HAP-1 (cell line): ENCODE results near the gene CCK.

Experiments
- DNase-seq, 2 experiments: peaks; one replicate each; pipeline ENCODE4 v3.0.0-alpha.2; 2016 to 2020; ENCODE audit warnings: low spot score in 2 of 2
- H3K27me3 ChIP-seq: fragments of 250-450 bp; sonication (Bioruptor Pico); 2 replicates; pipeline ENCODE4 v1.5.1; 2020; ENCODE audit warnings: low read depth, mild to moderate bottlenecking, moderate library complexity
- H3K36me3 ChIP-seq: fragments of 250-450 bp; sonication (Bioruptor Pico); replicated peaks from 2 replicates; pipeline ENCODE4 v1.5.1; 2020; ENCODE audit warnings: mild to moderate bottlenecking
- H3K4me1 ChIP-seq: fragments of 250-450 bp; sonication (Bioruptor Pico); 2 replicates; pipeline ENCODE4 v1.5.1; 2020; ENCODE audit warnings: mild to moderate bottlenecking
- H3K4me3 ChIP-seq: fragments of 250-450 bp; sonication (Bioruptor Pico); 2 replicates; pipeline ENCODE4 v1.5.1; 2020; ENCODE audit warnings: mild to moderate bottlenecking, moderate library complexity
- H3K9me3 ChIP-seq: fragments of 250-450 bp; sonication (Bioruptor Pico); 2 replicates; pipeline ENCODE4 v1.5.1; 2020; ENCODE audit warnings: mild to moderate bottlenecking, moderate library complexity
- in situ Hi-C: fragments of 300-500 bp; cut with MboI; formaldehyde crosslinking; loops from 3 replicates; pipeline ENCODE4 v1.14.3; 2020; ENCODE audit warnings: low sequenced_read_pairs, inconsistent platforms, mixed read lengths

Gene CCK

GRCh38 chr3:42262525-42262924 is 3.5 kb downstream of the CCK start:
- H3K4me3 ChIP-seq, result no peak overlapping the region
- H3K9me3 ChIP-seq, result no peaks in the 10 kb centered on the region
- H3K27me3 ChIP-seq, result peaks cover 57% of the 10 kb centered on the region
- no peak for DNase-seq
- in situ Hi-C loops, result no loop called here
- no peaks in the 10 kb centered on the region for H3K4me1 ChIP-seq
- H3K36me3 ChIP-seq, result no peaks in the 10 kb centered on the region

DNA sequence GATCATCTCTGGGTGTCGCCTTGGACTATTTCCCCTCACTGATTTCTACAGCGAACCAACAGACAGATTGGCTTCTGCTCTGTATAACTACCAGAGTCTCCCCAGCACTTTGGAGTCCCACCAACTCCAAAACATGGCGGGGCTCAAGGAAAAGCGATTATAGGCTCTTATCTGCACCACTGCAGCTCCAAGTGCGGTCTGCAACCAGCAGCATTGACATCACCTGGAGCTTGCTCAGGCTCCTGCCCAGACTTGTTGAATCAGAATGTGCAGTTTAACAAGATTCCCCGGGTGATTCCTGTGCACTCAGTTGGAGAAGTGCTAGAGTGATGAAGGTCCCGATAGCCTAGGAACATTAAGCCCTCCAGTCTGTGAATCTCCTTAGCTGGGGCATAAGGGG is 9.0 kb downstream of the CCK start:
- DNase-seq, result no peak
- H3K4me3 ChIP-seq, result no peak overlapping the region
- in situ Hi-C loops, result no loop called here
- no peaks in the 10 kb centered on the region for H3K36me3 ChIP-seq
- H3K9me3 ChIP-seq, result no peaks in the 10 kb centered on the region
- H3K27me3 ChIP-seq, result peaks cover 49% of the 10 kb centered on the region
- H3K4me1 ChIP-seq, result no peaks in the 10 kb centered on the region

DNA sequence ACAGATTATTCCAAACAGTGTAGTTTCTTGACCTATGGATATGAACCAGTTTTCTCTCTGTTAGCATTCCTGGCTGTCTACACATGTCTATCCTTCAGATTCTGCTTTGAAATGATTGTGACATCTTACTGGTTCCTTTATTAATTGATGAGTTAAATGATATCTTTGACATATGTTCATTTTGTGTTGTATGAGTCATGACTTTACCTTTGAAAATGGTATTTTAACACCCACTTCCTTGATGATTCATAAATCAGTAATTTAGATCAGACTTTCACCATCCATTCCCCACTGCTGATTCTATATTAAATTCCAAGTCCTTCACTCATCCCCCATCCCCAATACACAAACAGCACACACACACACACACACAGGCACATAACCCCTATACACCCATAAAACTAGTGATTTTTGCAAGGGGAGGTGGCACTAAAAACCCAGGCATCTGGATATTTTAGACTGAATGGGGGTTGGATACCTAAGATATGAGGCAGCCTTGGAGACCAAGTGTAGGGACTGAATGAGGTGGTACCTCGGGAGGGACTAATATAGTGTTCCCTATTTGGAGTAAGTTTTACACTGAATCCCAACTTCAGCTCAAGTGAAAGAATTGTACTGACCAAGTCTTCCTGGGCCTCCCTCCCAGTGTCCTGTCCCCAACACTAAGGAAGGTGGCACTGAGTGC is 9.7 kb downstream of the CCK start:
- in situ Hi-C loops, result no loop called here
- H3K9me3 ChIP-seq, result no peaks in the 10 kb centered on the region
- no peaks in the 10 kb centered on the region for H3K4me1 ChIP-seq
- H3K4me3 ChIP-seq, result no peak overlapping the region
- no peaks in the 10 kb centered on the region for H3K36me3 ChIP-seq
- DNase-seq, result no peak
- peaks cover 46% of the 10 kb centered on the region for H3K27me3 ChIP-seq

GRCh38 chr3:42254566-42254965 is 11.4 kb downstream of the CCK start:
- Histone ChIP-seq H3K36me3 (no peaks in the 10 kb centered on the region), H3K4me3 (no peak overlapping the region), H3K4me1 (no peaks in the 10 kb centered on the region), H3K27me3 (peaks cover 34% of the 10 kb centered on the region), H3K9me3 (no peaks in the 10 kb centered on the region)
- DNase-seq, result no peak
- in situ Hi-C loops, result no loop called here

DNA sequence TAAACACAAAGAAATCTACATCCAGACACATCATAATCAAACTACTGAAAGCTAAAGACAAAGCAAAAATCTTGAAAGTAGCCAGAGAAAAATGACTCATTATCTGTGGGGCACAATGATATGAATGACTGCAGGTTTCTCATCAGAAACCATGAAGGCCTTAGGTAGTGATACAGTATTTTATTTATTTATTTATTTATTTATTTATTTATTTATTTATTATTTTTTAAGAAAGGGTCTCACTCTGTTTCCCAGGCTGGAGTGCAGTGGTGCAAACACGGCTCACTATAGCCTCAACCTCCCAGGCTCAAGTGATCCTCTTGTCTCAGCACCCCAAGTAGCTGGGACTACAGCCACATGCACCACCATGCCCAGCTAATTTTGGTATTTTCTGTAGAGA is 15.2 kb downstream of the CCK start:
- H3K27me3 ChIP-seq, result peaks cover 40% of the 10 kb centered on the region
- no peaks in the 10 kb centered on the region for H3K9me3 ChIP-seq
- H3K36me3 ChIP-seq, result no peaks in the 10 kb centered on the region
- H3K4me3 ChIP-seq, result no peak overlapping the region
- no peak for DNase-seq
- in situ Hi-C loops, result no loop called here
- H3K4me1 ChIP-seq, result no peaks in the 10 kb centered on the region

GRCh38 chr3:42247576-42248027 is 18.4 kb downstream of the CCK start:
- H3K4me3 ChIP-seq, result no peak overlapping the region
- in situ Hi-C loops, result loop anchor here (5.0 to 25.0 kb wide), 3 partner anchors 195 to 615 kb away; no protein-coding TSS in a partner anchor
- no peaks in the 10 kb centered on the region for H3K9me3 ChIP-seq
- no peaks in the 10 kb centered on the region for H3K4me1 ChIP-seq
- DNase-seq, result peak; percentile 64 to 76
- H3K36me3 ChIP-seq, result no peaks in the 10 kb centered on the region
- peaks cover 24% of the 10 kb centered on the region for H3K27me3 ChIP-seq

DNA sequence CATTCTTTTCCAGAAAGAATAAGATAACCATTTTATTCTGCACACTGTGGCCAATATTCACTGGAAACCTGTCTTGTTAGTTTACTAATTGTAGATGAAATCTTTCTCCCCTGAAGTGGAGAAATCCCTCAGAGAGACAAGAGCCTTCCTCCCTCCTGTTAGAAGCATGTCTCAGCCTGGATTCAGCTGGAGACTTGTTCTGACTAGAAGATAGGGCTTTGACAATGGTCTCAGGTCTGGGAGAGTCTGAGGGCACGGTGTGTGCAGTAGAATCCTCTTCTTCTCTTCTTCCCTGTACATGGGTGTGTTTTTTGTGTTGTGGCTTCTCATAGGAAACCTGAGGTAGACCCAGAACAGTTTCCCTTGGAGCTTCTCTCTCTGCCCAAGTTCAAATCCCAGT is 19.9 kb downstream of the CCK start:
- Histone ChIP-seq H3K27me3 (peaks cover 20% of the 10 kb centered on the region), H3K36me3 (no peaks in the 10 kb centered on the region), H3K4me1 (no peaks in the 10 kb centered on the region), H3K9me3 (no peaks in the 10 kb centered on the region), H3K4me3 (no peak overlapping the region)
- in situ Hi-C loops, result loop anchor here (5.0 to 25.0 kb wide), 3 partner anchors 196 to 616 kb away; no protein-coding TSS in a partner anchor
- DNase-seq, result no peak

GRCh38 chr3:42236611-42237010 is 29.4 kb downstream of the CCK start:
- Histone ChIP-seq H3K36me3 (no peaks in the 10 kb centered on the region), H3K27me3 (peaks cover 4% of the 10 kb centered on the region; the same call in 1 of the 2 replicates), H3K9me3 (0 out of 2 replicates have a peak, but pooled peaks cover 3% of the 10 kb centered on the region), H3K4me1 (no peaks in the 10 kb centered on the region), H3K4me3 (no peak overlapping the region)
- no peak for DNase-seq
- in situ Hi-C loops, result loop anchor here (25.0 kb wide), 1 partner anchor 626 kb away; no protein-coding TSS in a partner anchor

DNA sequence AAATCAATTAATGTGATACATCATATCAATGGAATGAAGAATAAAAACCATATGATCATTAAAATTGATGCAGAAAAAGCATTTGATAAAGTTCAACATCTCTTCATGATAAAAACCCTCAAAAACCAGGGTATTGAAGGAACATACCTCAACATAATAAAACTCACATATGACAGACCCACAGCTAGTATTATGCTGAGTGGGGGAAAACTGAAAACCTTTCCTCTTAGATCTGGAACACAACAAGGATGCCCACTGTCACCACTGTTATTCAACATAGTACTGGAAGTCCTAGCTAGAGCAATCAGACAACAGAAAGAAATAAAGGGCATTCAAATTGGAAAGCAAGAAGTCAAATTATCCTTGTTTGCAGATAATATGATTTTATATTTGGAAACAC is 30.5 kb downstream of the CCK start:
- in situ Hi-C loops, result loop anchor here (25.0 kb wide), 1 partner anchor 627 kb away; no protein-coding TSS in a partner anchor
- no peaks in the 10 kb centered on the region for H3K4me1 ChIP-seq
- 0 out of 2 replicates have a peak, but pooled peaks cover 3% of the 10 kb centered on the region for H3K9me3 ChIP-seq
- no peak for DNase-seq
- H3K4me3 ChIP-seq, result no peak overlapping the region
- H3K36me3 ChIP-seq, result no peaks in the 10 kb centered on the region
- peaks cover 5% of the 10 kb centered on the region; the same call in 1 of the 2 replicates for H3K27me3 ChIP-seq

DNA sequence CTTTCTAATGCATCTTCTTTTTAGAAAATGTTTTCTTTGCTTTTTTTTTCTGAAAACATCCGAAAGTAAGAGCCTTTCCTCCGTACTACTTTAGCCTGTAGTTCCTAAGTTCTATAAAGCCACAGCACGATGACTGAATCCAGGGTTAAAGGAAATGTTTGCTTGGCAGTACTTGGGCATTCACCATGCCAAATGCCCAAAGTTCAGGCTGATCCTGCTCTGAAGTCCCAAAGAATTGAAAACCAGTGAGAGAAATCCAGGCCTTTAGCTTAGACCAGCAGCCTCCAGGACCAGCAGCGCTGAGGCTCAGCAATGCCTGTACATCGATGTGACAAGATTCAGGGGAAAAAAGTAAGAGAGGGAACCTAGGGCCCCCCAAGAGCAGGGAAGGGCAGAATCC is 35.1 kb downstream of the CCK start:
- no peak for DNase-seq
- Histone ChIP-seq H3K4me1 (no peaks in the 10 kb centered on the region), H3K36me3 (no peaks in the 10 kb centered on the region), H3K9me3 (no peaks in the 10 kb centered on the region), H3K27me3 (peaks cover 6% of the 10 kb centered on the region), H3K4me3 (no peak overlapping the region)
- in situ Hi-C loops, result loop anchor here (25.0 kb wide), 1 partner anchor 631 kb away; no protein-coding TSS in a partner anchor

DNA sequence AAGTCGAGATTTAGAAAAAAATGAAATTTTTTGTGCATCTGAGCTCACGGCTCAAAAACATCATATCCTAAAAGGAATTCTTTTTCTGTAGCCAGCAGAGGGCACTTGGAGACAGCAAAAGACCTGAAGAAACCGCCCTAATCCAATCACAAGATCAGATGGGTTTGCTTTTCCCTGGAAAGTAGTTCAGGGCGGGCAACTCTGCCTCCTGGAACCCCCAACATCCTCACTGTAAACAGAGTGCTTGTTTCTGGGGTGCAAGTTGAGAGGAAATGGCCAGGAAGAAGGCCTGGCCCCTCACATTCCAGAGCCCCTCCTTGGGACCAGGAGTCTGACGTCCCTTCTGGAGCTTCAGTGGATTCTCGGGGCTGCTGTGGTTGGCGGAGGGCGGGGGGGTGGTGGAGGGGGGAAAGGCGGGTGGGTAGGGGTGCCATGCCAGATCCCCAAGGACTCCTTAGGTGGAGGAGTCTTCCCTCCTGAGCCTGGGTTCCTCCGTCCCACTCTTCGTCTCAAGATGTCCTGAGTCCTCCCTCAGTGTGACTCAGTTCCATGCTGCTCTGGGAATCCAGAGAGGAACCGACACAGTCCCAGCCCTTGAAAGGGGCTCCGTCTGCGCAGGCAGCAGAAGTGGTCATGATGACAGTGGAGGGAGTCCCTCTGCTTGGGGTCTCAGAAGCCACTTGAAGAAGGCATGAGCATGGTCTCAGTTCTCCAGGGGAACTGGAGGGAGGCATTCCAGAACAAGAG is 35.9 kb downstream of the CCK start:
- no peaks in the 10 kb centered on the region for H3K9me3 ChIP-seq
- peaks cover 5% of the 10 kb centered on the region; the same call in 1 of the 2 replicates for H3K27me3 ChIP-seq
- in situ Hi-C loops, result loop anchor here (25.0 kb wide), 1 partner anchor 632 kb away; no protein-coding TSS in a partner anchor
- no peaks in the 10 kb centered on the region for H3K36me3 ChIP-seq
- H3K4me1 ChIP-seq, result no peaks in the 10 kb centered on the region
- no peak overlapping the region for H3K4me3 ChIP-seq
- peak; percentile 40 to 48 for DNase-seq

DNA sequence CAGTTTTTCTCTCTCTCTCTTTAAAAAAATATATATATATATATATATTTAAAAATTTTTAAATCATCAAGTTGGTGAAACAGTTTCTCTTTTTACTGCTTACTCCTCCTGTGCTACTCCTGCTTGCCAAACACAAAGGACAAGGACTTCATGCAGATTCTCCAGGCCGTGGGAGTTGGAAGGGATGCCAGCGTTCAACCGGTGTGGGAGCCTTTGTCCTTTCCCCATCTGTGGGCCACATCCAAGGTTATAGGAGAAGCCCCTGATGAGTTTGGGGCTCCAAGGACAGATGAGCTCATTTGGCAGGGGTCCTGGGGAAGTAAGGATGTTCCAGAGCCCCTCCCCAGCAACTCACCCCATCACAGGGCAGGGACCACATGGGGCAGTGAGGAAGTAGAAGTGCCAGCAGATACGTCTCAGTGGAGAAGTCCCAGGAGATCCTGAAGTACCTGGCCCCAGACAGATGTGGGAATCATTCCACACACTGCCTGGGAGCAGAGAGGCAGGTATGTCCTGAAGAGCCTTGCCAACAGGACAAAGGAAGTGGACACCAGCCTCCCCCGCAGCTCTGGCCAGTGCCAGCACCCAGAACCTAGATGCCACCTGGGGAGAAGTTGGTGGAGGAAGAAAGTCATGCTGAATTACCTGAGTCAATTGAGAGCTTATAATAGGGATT is 36.6 kb downstream of the CCK start:
- H3K27me3 ChIP-seq, result peaks cover 5% of the 10 kb centered on the region; the same call in 1 of the 2 replicates
- in situ Hi-C loops, result loop anchor here (25.0 kb wide), 1 partner anchor 633 kb away; no protein-coding TSS in a partner anchor
- H3K36me3 ChIP-seq, result no peaks in the 10 kb centered on the region
- H3K4me3 ChIP-seq, result no peak overlapping the region
- DNase-seq, result no peak
- no peaks in the 10 kb centered on the region for H3K9me3 ChIP-seq
- H3K4me1 ChIP-seq, result no peaks in the 10 kb centered on the region

DNA sequence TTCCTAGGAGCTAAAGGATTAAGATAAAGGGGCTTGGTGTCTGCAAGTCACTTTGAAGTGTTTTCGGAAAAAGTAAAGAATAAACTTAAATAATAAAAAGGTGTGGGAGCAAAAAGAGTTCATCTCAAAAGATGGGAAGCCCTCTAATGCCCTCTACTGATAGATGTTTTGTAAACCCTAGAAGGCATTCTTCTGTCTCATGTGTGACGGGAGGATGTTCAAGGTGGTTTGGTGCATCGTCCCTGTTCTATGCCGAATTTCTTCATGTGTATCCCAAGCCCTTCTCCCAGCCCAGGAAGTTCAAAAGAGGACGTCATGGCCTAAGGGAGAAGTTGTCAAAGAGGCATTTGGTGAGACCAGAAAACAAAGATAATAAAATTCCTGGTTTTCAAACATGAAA is 37.2 kb downstream of the CCK start:
- DNase-seq, result peak in 1 of 2 experiments; percentile 5

More for the DNA sequence above, 37.2 kb downstream of the CCK start:
- Histone ChIP-seq H3K9me3 (no peaks in the 10 kb centered on the region), H3K4me1 (no peaks in the 10 kb centered on the region), H3K27me3 (peaks cover 5% of the 10 kb centered on the region; the same call in 1 of the 2 replicates), H3K4me3 (no peak overlapping the region), H3K36me3 (no peaks in the 10 kb centered on the region; the same call in 1 of the 2 replicates)
- in situ Hi-C loops, result loop anchor here (25.0 kb wide), 1 partner anchor 634 kb away; no protein-coding TSS in a partner anchor
